Measurements from ENCODE around the gene DISC1.
A peak's percentile ranks its signal among the peaks of the same experiment; 100 is the strongest.

The DISC1 gene

DNA sequence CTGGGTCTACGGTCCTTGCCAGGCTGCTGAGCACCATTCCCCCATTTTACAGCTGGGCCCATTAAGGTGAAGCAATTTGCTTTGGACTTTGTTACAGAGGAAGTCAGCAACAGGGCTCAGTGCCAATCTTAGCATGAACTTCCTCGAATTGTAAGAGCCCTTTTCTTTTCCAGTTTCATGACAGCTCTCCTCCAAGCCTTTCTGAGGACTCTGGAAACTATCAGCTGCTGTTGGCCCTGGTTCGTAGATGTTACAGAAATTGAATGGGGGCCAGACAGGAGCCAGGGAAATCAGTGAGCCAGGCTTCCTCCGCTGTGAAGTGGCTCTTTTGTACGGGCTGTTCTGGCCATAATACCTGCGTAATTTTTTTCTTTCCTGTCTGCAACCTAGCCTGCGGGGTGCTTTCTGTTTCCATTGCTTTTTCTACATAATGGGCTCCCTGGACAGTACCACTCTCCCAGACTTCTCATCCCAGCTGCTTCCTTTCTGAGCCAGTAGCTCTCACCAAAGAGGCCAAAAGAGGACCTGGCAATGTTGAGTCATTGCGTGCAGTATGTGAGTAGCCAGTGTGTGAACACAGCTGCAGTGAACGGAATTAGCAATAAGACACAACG lies 386.3 kb downstream of the DISC1 start:
- TF ChIP-seq POLR2A (IDR thresholded peaks at IDR 0.05; ENCODE audit: extremely low read depth, insufficient read length), result no peak
- no peak for TF ChIP-seq MAX (IDR thresholded peaks at IDR 0.05; ENCODE audit: low read depth, low read length)
- TF ChIP-seq CTCF (IDR thresholded peaks at IDR 0.05; ENCODE audit: low read depth, low read length), result no peak
- TF ChIP-seq MYC (IDR thresholded peaks at IDR 0.05; ENCODE audit: low read depth, low read length), result no peak
- H3K4me3 ChIP-seq (ENCODE audit: low read depth, low read length), result no peak overlapping the region
- peak; percentile 4 for DNase-seq (ENCODE audit: low read depth)

DNA sequence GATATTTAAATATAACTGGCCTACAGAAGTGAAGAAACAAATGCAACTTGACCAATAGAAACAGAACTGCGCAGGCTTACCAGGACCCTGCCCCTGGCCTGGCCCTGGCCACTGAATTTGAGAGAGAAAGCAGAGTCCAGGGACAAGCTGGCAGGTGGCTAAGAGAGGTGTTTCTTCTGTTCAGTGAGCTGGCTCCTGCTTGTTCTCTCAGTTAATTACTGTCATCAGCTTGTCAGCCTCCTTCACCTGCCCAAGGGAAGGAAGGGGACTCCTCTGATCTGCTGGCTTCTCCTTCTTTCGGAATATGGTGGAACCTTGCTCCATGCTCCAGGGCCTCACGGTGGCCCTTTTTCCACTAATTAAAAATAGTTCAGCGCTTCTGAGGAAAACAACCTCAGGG lies 388.4 kb downstream of the DISC1 start:
- no peak for DNase-seq (ENCODE audit: low read depth)
- H3K4me3 ChIP-seq (ENCODE audit: low read depth, low read length), result no peak overlapping the region
- TF ChIP-seq MYC (IDR thresholded peaks at IDR 0.05; ENCODE audit: low read depth, low read length) (no peak), POLR2A (IDR thresholded peaks at IDR 0.05; ENCODE audit: extremely low read depth, insufficient read length) (no peak), MAX (IDR thresholded peaks at IDR 0.05; ENCODE audit: low read depth, low read length) (no peak), CTCF (IDR thresholded peaks at IDR 0.05; ENCODE audit: low read depth, low read length) (no peak)

GRCh38 chr1:232016616-232017015 lies 390.0 kb downstream of the DISC1 start:
- no peak for DNase-seq (ENCODE audit: low read depth)
- TF ChIP-seq MYC (IDR thresholded peaks at IDR 0.05; ENCODE audit: low read depth, low read length) (no peak), CTCF (IDR thresholded peaks at IDR 0.05; ENCODE audit: low read depth, low read length) (no peak), POLR2A (IDR thresholded peaks at IDR 0.05; ENCODE audit: extremely low read depth, insufficient read length) (no peak), MAX (IDR thresholded peaks at IDR 0.05; ENCODE audit: low read depth, low read length) (no peak)
- no peak overlapping the region for H3K4me3 ChIP-seq (ENCODE audit: low read depth, low read length)

GRCh38 chr1:232017057-232017456 lies 390.5 kb downstream of the DISC1 start:
- no peak overlapping the region for H3K4me3 ChIP-seq (ENCODE audit: low read depth, low read length)
- TF ChIP-seq POLR2A (IDR thresholded peaks at IDR 0.05; ENCODE audit: extremely low read depth, insufficient read length) (no peak), MAX (IDR thresholded peaks at IDR 0.05; ENCODE audit: low read depth, low read length) (no peak), CTCF (IDR thresholded peaks at IDR 0.05; ENCODE audit: low read depth, low read length) (no peak), MYC (IDR thresholded peaks at IDR 0.05; ENCODE audit: low read depth, low read length) (no peak)
- DNase-seq (ENCODE audit: low read depth), result no peak

DNA sequence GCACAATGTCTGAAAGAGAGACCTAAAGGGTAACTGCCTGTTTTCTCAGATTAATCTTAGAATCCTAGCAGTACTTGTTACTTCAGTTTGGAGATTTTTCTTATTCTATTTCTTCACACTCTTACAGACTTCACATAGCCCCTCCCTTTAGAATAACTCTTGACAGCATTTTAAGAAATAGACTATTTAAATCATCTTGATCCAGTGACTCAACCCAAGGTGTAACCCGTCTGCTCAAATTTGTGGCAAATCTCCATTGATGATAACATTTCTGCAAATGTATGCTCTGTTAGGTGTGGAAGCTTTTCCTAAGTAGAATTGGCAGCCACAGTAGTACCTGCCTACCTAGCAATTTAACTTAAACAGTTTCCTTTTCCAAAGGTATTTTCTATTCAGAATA lies 391.2 kb downstream of the DISC1 start:
- DNase-seq (ENCODE audit: low read depth), result no peak
- no peak for TF ChIP-seq POLR2A (IDR thresholded peaks at IDR 0.05; ENCODE audit: extremely low read depth, insufficient read length)
- TF ChIP-seq MAX (IDR thresholded peaks at IDR 0.05; ENCODE audit: low read depth, low read length), result no peak
- TF ChIP-seq CTCF (IDR thresholded peaks at IDR 0.05; ENCODE audit: low read depth, low read length), result no peak
- TF ChIP-seq MYC (IDR thresholded peaks at IDR 0.05; ENCODE audit: low read depth, low read length), result no peak
- H3K4me3 ChIP-seq (ENCODE audit: low read depth, low read length), result no peak overlapping the region

All from NB4 (cell line).